ENCODE results near the gene SALL4. TPM values are rescaled to one million over a fixed set of nuclear protein-coding genes. Genes with fewer than 3 reads are reported as not detected.
"Not testable (repeated sequence)": the region's sequence is repeated elsewhere in the genome, so short reads cannot be mapped to it uniquely, and the experiment has no call there.

The SALL4 gene
- total RNA-seq, 4 donors from 2014 or later: 0.14 TPM; not detected in 3

DNA sequence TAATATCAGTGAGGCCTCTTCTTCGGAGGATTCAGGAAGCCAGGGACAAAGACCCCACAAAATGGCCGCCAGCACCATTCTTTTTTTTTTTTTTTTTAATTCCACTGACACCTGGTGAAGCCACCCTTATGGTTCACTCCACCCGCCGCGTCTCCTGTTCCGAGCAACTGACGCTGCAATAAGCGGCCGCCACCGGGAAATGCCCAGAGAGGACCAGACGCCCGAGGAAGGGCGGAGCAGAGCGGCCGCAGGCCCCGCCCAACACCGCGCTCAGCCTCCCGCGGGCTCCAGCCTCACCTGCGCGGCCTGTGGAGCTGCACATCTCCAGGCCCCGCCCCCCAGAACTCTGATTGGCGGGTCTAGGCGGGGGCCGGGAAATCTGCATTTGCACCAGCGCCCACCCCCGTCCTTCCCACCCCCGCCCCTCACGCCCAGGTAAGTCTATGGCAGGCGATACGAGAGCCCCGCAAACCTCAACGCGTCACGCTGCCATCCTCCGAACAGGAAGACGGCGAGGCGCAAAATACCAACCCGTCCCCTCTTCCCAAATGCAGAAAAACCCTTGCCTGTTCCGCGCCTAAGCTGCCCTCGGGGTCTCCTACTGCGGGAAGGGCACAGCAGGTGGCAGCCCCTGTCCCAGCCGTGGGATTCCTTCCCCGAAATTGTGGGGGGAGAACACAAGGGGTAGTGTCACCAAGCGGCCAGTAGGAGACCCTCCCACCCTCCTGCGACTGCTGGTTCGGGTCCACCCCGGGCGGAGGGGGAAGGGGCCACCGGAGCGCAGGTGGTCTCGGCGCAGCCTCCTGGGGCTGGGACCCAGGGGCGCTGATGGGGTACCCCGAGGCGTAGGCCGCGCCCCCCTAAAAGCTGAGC, 35.1 kb downstream of the SALL4 start:
- H3K27me3 ChIP-seq: no peaks in the 10 kb centered on the region
- H3K9me3 ChIP-seq: no peaks in the 10 kb centered on the region
- intact Hi-C loops (cut with DNase I; ENCODE audit: low total_unique reads): no loop called here
- peak; percentile 93 for DNase-seq
- H3K36me3 ChIP-seq: no peaks in the 10 kb centered on the region
- peak overlapping the region; percentile 59 to 85 (median 67) for H3K4me3 ChIP-seq
- TF ChIP-seq POLR2AphosphoS5 (IDR thresholded peaks at IDR 0.05) (peak in 2 of 3 donors; percentile 50 to 75), POLR2A (IDR thresholded peaks at IDR 0.05) (peak; percentile 64), EP300 (IDR thresholded peaks at IDR 0.05; ENCODE audit: low read depth) (no peak)
- TF ChIP-seq, protein P1, sequence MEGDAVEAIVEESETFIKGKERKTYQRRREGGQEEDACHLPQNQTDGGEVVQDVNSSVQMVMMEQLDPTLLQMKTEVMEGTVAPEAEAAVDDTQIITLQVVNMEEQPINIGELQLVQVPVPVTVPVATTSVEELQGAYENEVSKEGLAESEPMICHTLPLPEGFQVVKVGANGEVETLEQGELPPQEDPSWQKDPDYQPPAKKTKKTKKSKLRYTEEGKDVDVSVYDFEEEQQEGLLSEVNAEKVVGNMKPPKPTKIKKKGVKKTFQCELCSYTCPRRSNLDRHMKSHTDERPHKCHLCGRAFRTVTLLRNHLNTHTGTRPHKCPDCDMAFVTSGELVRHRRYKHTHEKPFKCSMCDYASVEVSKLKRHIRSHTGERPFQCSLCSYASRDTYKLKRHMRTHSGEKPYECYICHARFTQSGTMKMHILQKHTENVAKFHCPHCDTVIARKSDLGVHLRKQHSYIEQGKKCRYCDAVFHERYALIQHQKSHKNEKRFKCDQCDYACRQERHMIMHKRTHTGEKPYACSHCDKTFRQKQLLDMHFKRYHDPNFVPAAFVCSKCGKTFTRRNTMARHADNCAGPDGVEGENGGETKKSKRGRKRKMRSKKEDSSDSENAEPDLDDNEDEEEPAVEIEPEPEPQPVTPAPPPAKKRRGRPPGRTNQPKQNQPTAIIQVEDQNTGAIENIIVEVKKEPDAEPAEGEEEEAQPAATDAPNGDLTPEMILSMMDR (IDR thresholded peaks at IDR 0.05): peak; percentile 21 to 72 (median 33)
- WGBS, 2 donors (ENCODE audit: low coverage in 1 of 2): 2 to 40% methylated on average over 1 to 37 of the region's 61 CpGs
- H3K4me1 ChIP-seq: peaks cover 2 to 26% (median 9%) of the 10 kb centered on the region in 4 donors
- in situ Hi-C loops (cut with MboI; ENCODE audit: low pct_ligation_motif_present in 1 of 4, low pct_unique_long_range_greater_than_20kb in 1 of 4, low sequenced_read_pairs in 3 of 4): no loop called here
- peak overlapping the region; percentile 85 to 88 (median 85) for H3K27ac ChIP-seq

DNA sequence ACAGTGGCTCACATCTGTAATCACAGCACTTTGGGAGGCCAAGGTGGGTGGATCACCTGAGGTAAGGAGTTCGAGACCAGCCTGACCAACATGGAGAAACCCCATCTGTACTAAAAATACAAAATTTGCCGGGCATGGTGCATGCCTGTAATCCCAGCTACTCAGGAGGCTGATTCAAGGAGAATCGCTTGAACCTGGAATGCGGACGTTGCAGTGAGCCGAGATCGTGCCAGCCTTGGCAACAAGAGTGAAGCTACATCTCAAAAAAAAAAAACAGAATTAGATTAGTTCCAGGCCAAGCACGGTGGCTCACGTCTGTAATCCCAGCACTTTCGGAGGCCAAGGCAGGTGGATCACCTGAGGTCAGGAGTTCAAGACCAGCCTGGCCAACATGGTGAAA, 36.9 kb downstream of the SALL4 start:
- H3K27ac ChIP-seq: peak overlapping the region in 1 of 4 donors; percentile 27
- DNase-seq; in situ Hi-C loops (cut with MboI; ENCODE audit: low pct_ligation_motif_present in 1 of 4, low pct_unique_long_range_greater_than_20kb in 1 of 4, low sequenced_read_pairs in 3 of 4); intact Hi-C loops (cut with DNase I; ENCODE audit: low total_unique reads); H3K4me3 ChIP-seq; H3K36me3 ChIP-seq; H3K27me3 ChIP-seq; H3K9me3 ChIP-seq: not testable (repeated sequence)
- 83 to 93% methylated on average over 8 to 10 of the region's 10 CpGs for WGBS, 2 donors (ENCODE audit: low coverage in 1 of 2)
- peaks cover 5 to 40% (median 16%) of the 10 kb centered on the region in 4 donors for H3K4me1 ChIP-seq

DNA sequence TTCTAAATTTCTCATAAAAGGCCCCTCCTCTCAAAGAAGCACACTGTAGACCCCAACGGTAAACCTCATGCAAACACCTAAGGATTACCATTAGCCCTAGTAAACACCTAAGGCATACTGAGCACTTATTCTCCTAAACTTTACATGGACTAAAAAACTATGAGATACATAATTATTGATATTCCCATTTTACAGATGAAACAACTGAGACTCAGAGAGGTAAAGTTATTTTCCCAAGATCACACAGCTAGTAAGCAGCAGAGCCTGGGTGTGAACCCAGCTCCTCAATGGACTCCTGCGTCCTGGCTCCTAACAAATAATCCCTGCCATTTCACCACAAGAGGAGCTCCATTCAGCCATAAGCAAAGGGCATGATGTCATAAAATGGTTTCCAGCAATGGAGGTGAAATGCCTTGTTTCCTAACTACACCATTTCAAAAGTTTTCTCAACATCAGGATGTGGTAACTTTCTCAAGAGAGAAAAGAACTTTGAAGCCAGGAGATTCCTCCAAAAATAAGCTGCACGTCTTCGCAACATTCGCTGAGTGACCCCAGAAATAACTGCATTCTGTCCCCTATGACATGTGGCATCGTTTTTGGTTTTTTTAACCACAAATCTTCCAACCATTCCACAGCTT, 38.2 kb downstream of the SALL4 start:
- no peak overlapping the region for H3K4me3 ChIP-seq
- 80 to 82% methylated on average over 3 to 6 of the region's 6 CpGs for WGBS, 2 donors (ENCODE audit: low coverage in 1 of 2)
- H3K27ac ChIP-seq: no peak overlapping the region
- H3K27me3 ChIP-seq: no peaks in the 10 kb centered on the region
- intact Hi-C loops (cut with DNase I; ENCODE audit: low total_unique reads): no loop called here
- no peaks in the 10 kb centered on the region for H3K36me3 ChIP-seq
- TF ChIP-seq, protein P1 (IDR thresholded peaks at IDR 0.05): no peak
- TF ChIP-seq EP300 (IDR thresholded peaks at IDR 0.05; ENCODE audit: low read depth) (no peak), POLR2A (IDR thresholded peaks at IDR 0.05) (no peak), POLR2AphosphoS5 (IDR thresholded peaks at IDR 0.05) (no peak)
- H3K9me3 ChIP-seq: no peaks in the 10 kb centered on the region
- peaks cover 5 to 44% (median 17%) of the 10 kb centered on the region in 4 donors for H3K4me1 ChIP-seq
- no peak for DNase-seq
- in situ Hi-C loops (cut with MboI; ENCODE audit: low pct_ligation_motif_present in 1 of 4, low pct_unique_long_range_greater_than_20kb in 1 of 4, low sequenced_read_pairs in 3 of 4): no loop called here

DNA sequence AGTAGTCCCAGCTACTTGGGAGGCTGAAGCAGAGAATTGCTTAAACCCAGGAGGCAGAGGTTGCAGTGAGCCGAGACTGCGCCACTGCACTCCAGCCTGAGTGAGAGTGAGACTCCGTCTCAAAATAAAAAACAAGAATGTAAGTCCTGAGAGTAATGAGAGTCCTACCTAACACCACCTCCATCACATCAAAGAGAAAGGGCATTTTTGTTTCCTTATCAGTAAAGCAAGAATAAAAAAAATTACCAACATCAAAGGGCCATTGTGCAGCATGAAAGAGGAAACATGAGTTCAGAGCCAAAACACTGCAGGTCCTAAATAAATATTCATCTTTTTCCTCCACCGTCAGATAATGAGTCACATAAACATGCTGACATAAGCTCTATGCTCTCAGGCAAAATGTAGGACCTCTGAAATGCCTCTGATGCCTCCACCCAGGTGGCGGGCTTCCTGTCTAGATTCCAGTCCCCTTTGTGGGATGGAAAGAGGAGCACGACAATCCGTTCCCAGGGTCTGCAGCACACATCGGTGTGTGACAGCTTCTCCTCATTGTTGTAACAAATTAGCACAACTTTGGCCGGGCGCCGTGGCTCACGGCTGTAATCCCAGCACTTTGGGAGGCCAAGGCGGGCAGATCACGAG, 41.3 kb downstream of the SALL4 start:
- Histone ChIP-seq H3K27ac (peak overlapping the region; percentile 74 to 88 (median 80)), H3K4me3 (peak overlapping the region in 1 of 4 donors; percentile 1), H3K27me3 (no peaks in the 10 kb centered on the region), H3K4me1 (peaks cover 0 to 45% (median 18%) of the 10 kb centered on the region in 4 donors), H3K9me3 (no peaks in the 10 kb centered on the region), H3K36me3 (no peaks in the 10 kb centered on the region)
- in situ Hi-C loops (cut with MboI; ENCODE audit: low pct_ligation_motif_present in 1 of 4, low pct_unique_long_range_greater_than_20kb in 1 of 4, low sequenced_read_pairs in 3 of 4): no loop called here
- intact Hi-C loops (cut with DNase I; ENCODE audit: low total_unique reads): no loop called here
- TF ChIP-seq, protein P1 (IDR thresholded peaks at IDR 0.05): no peak
- peak in 1 of 3 donors; percentile 16 for TF ChIP-seq POLR2AphosphoS5 (IDR thresholded peaks at IDR 0.05)
- TF ChIP-seq POLR2A (IDR thresholded peaks at IDR 0.05): no peak
- no peak for TF ChIP-seq EP300 (IDR thresholded peaks at IDR 0.05; ENCODE audit: low read depth)
- no peak for DNase-seq
- 33 to 57% methylated on average over 3 to 14 of the region's 14 CpGs for WGBS, 2 donors (ENCODE audit: low coverage in 1 of 2)

Data from transverse colon (tissue), 4 donors.